ENCODE results near the gene MYOM3.
A peak's percentile ranks its signal among the peaks of the same experiment; 100 is the strongest.

MYOM3 gene

GRCh38 chr1:24111996-24112779 lies at the start of gene MYOM3:
TSS of gene MYOM3 (minus strand) at chr1:24112135. CDS start at chr1:24108636, 3,499 bp downstream.
- peak; percentile 31 for DNase-seq

- no peak for DNase-seq
Measured at GRCh38 chr1:24161270-24161669, 49.3 kb upstream of the MYOM3 start.

GRCh38 chr1:24159366-24159765 lies 47.4 kb upstream of the MYOM3 start:
- DNase-seq: no peak

GRCh38 chr1:24157918-24158481 lies 46.1 kb upstream of the MYOM3 start:
- DNase-seq: no peak

- no peak for DNase-seq
Measured at GRCh38 chr1:24156542-24157260, 44.8 kb upstream of the MYOM3 start.

GRCh38 chr1:24155011-24155782 lies 43.3 kb upstream of the MYOM3 start:
- no peak for DNase-seq

GRCh38 chr1:24154215-24154614 lies 42.3 kb upstream of the MYOM3 start:
- DNase-seq: no peak

GRCh38 chr1:24152631-24153494 lies 40.9 kb upstream of the MYOM3 start:
- DNase-seq: no peak

- no peak for DNase-seq
Measured at GRCh38 chr1:24151175-24151533, 39.2 kb upstream of the MYOM3 start.

GRCh38 chr1:24150234-24151174 lies 38.6 kb upstream of the MYOM3 start:
- peak; percentile 87 for DNase-seq

- peak; percentile 46 for DNase-seq
Measured at GRCh38 chr1:24149866-24150233, 37.9 kb upstream of the MYOM3 start.

- no peak for DNase-seq
Measured at GRCh38 chr1:24147816-24148215, 35.9 kb upstream of the MYOM3 start.

GRCh38 chr1:24147194-24147593 lies 35.3 kb upstream of the MYOM3 start:
- no peak for DNase-seq

GRCh38 chr1:24142546-24143534 lies 30.9 kb upstream of the MYOM3 start, which contains the start of gene IL22RA1:
TSS of gene IL22RA1 (minus strand) at chr1:24143140. CDS start at chr1:24143082, 58 bp downstream.
- DNase-seq: no peak

GRCh38 chr1:24141311-24141997 lies 29.5 kb upstream of the MYOM3 start:
- DNase-seq: no peak

GRCh38 chr1:24140741-24141181 lies 28.8 kb upstream of the MYOM3 start:
- no peak for DNase-seq

- no peak for DNase-seq
Measured at GRCh38 chr1:24139841-24140425, 28.0 kb upstream of the MYOM3 start.

GRCh38 chr1:24139222-24139489 lies 27.2 kb upstream of the MYOM3 start:
- DNase-seq: no peak
